Left lung (tissue), 10 donors: ENCODE results near the gene VTI1B. TPM values are rescaled to one million over a fixed set of nuclear protein-coding genes. Genes with fewer than 3 reads are reported as not detected.

Experiments used
- ATAC-seq: fragments of 200-7000 bp; cut with Tn5 transposase; one replicate; pipeline ENCODE4 v1.9.1; 2020; ENCODE audit warnings: moderate library complexity
- DNase-seq, 4 donors: peaks; one replicate each; pipeline ENCODE4 v3.0.0-alpha.2; 2013 to 2020
- H3K27ac ChIP-seq, 2 donors: fragments of 200-600 bp; sonication (generic) in 1 of 2; one replicate each; pipeline versions ENCODE4 v1.5.0 to v1.8.0; 2020 to 2021
- H3K27me3 ChIP-seq, 2 donors: fragments of 200-600 bp; sonication (generic) in 1 of 2; one replicate each; pipeline versions ENCODE4 v1.5.0 to v1.8.0; 2020 to 2021
- H3K36me3 ChIP-seq, 2 donors: fragments of 200-600 bp; sonication (generic) in 1 of 2; one replicate each; pipeline versions ENCODE4 v1.5.0 to v1.8.0; 2020 to 2021
- H3K4me1 ChIP-seq, 2 donors: fragments of 200-600 bp; one replicate each; pipeline ENCODE4 v1.8.0; 2021
- H3K4me3 ChIP-seq, 2 donors: fragments of 200-600 bp; sonication (generic) in 1 of 2; one replicate each; pipeline versions ENCODE4 v1.5.0 to v1.8.0; 2020 to 2021; ENCODE audit warnings: mild to moderate bottlenecking in 1 of 2
- H3K9me3 ChIP-seq, 2 donors: fragments of 200-600 bp; sonication (generic) in 1 of 2; one replicate each; pipeline versions ENCODE4 v1.5.0 to v1.8.0; 2020 to 2021
- CTCF ChIP-seq, 2 donors: fragments of 200-600 bp; sonication (generic) in 1 of 2; IDR thresholded peaks; one replicate each; pipeline versions ENCODE4 v1.5.0 to v1.8.0; 2021; ENCODE audit warnings: antibody characterized with exemption in 2 of 2
- intact Hi-C, 2 donors: fragments of 100-400 bp; cut with DNase I; formaldehyde crosslinking; loops; one replicate each; pipeline versions ENCODE4 v1.11.2 to v1.14.2; 2022
- polyA plus RNA-seq, 6 donors: library from polyadenylated mRNA; unstranded; fragments of 120-200 nt; gene quantifications; one replicate each; pipeline ENCODE4 v1.2.1, GENCODE V29; 2013; ENCODE audit not compliant: insufficient read length in 6 of 6
- total RNA-seq, 2 donors: library from RNA; stranded (reverse); fragmentation: NEBNext Ultra II Directional; extraction: Animal tissue kit (Norgen Biotek cat#: 25700); gene quantifications; one replicate each; pipeline ENCODE4 v1.2.1, GENCODE V29; 2021
- donor health status: DM: no; HTN: yes; CAD: no.
- donor health status: DM: no; HTN: no; CAD: no.

Gene VTI1B
- total and polyA plus RNA-seq, 8 donors = 79.1 to 123 (median 86.8) TPM

GRCh38 chr14:67652189-67652588, 22.2 kb downstream of the VTI1B start:
- H3K4me1 ChIP-seq = no peaks in the 10 kb centered on the region
- intact Hi-C loops = no loop called here
- no peak for ATAC-seq
- peaks cover 0 to 100% of the 10 kb centered on the region in 2 donors for H3K36me3 ChIP-seq
- H3K27ac ChIP-seq = no peak overlapping the region
- H3K9me3 ChIP-seq = no peaks in the 10 kb centered on the region
- H3K27me3 ChIP-seq = no peaks in the 10 kb centered on the region
- no peak for TF ChIP-seq CTCF (IDR thresholded peaks at IDR 0.05)
- DNase-seq = no peak
- no peak overlapping the region for H3K4me3 ChIP-seq

- intact Hi-C loops = no loop called here
- Histone ChIP-seq H3K36me3 (peaks cover 0 to 100% of the 10 kb centered on the region in 2 donors), H3K9me3 (no peaks in the 10 kb centered on the region), H3K27me3 (no peaks in the 10 kb centered on the region), H3K27ac (no peak overlapping the region), H3K4me1 (no peaks in the 10 kb centered on the region), H3K4me3 (no peak overlapping the region)
- no peak for ATAC-seq
- TF ChIP-seq CTCF (IDR thresholded peaks at IDR 0.05) = no peak
- DNase-seq = no peak
Measured at GRCh38 chr14:67650694-67651093, 23.7 kb downstream of the VTI1B start.

GRCh38 chr14:67650151-67650550, 24.3 kb downstream of the VTI1B start:
- TF ChIP-seq CTCF (IDR thresholded peaks at IDR 0.05) = no peak
- DNase-seq = no peak
- H3K36me3 ChIP-seq = peaks cover 0 to 100% of the 10 kb centered on the region in 2 donors
- intact Hi-C loops = no loop called here
- no peaks in the 10 kb centered on the region for H3K4me1 ChIP-seq
- H3K4me3 ChIP-seq = no peak overlapping the region
- H3K9me3 ChIP-seq = no peaks in the 10 kb centered on the region
- ATAC-seq = no peak
- no peaks in the 10 kb centered on the region for H3K27me3 ChIP-seq
- no peak overlapping the region for H3K27ac ChIP-seq

GRCh38 chr14:67646131-67646530, 28.3 kb downstream of the VTI1B start:
- ATAC-seq = no peak
- intact Hi-C loops = no loop called here
- Histone ChIP-seq H3K4me3 (no peak overlapping the region), H3K27ac (no peak overlapping the region), H3K36me3 (peaks cover 0 to 66% of the 10 kb centered on the region in 2 donors), H3K4me1 (no peaks in the 10 kb centered on the region), H3K9me3 (no peaks in the 10 kb centered on the region), H3K27me3 (no peaks in the 10 kb centered on the region)
- TF ChIP-seq CTCF (IDR thresholded peaks at IDR 0.05) = no peak
- no peak for DNase-seq

- DNase-seq (no peak), ATAC-seq (no peak)
- no peak overlapping the region for H3K27ac ChIP-seq
- intact Hi-C loops = no loop called here
- H3K27me3 ChIP-seq = no peaks in the 10 kb centered on the region
- no peaks in the 10 kb centered on the region for H3K4me1 ChIP-seq
- H3K9me3 ChIP-seq = no peaks in the 10 kb centered on the region
- no peak for TF ChIP-seq CTCF (IDR thresholded peaks at IDR 0.05)
- H3K4me3 ChIP-seq = no peak overlapping the region
- peaks cover 0 to 59% of the 10 kb centered on the region in 2 donors for H3K36me3 ChIP-seq
Measured at GRCh38 chr14:67645414-67645813, 29.0 kb downstream of the VTI1B start.
